GM23248 (cell line): ENCODE measurements around the gene COPS8.

Experiments used
- EZH2 ChIP-seq: fragments of 200-600 bp; sonication (generic); IDR thresholded peaks from 2 replicates; pipeline ENCODE4 v1.6.1; 2018; ENCODE audit warnings: antibody characterized with exemption, mild to moderate bottlenecking; ENCODE audit not compliant: insufficient read depth, poor library complexity, severe bottlenecking
- EZH2phosphoT487 ChIP-seq: fragments of 200-600 bp; sonication (generic); IDR thresholded peaks from 2 replicates; pipeline ENCODE4 v1.6.1; 2018; ENCODE audit warnings: antibody characterized with exemption, moderate library complexity, mild to moderate bottlenecking, low read depth; ENCODE audit not compliant: insufficient read depth

DNA sequence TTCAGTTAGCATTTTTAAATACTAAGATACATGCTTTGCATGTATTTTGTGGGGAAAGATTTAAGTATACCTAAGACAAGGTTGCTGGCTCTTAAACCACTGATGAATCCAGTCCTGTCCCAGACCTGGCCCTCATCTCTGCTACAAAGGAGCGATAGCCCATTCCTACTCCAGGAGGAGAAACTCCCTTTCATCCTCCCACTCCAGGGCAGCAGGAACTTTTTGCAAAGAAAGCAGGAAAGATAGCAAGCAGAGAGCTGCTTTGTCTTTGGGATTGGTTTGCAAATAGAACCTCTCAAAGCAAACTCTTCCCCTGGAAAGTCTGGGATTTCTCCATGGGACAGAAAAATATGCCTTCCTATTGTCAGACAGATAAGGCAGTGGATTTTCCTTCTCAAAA, 43.6 kb upstream of the COPS8 start:
- TF ChIP-seq EZH2 (no peak), EZH2phosphoT487 (no peak)
